Endothelial cell of umbilical vein (primary cell): ENCODE data around the gene C3orf85. TPM values are rescaled to one million over a fixed set of nuclear protein-coding genes. Genes with fewer than 3 reads are reported as not detected.

ENCODE experiments used
- BruUV-seq: library from RNA; stranded (reverse); fragments of 400-500 nt; replicated peaks from 2 replicates; lab custom pipeline; 2021; lab: Mats Ljungman, UMichigan
- CTCF ChIA-PET: fragments of 300-600, 350-600 bp; sonication (Branson Sonifier 250); formaldehyde crosslinking; loops from one replicate; lab custom pipeline; 2021; ENCODE audit warnings: antibody characterized with exemption, inconsistent platforms; lab: Charles Lee
- POLR2A ChIA-PET: fragments of 300-600, 350-600 bp; sonication (Branson Sonifier 250); formaldehyde crosslinking; loops from one replicate; lab custom pipeline; 2021; ENCODE audit warnings: antibody characterized with exemption, inconsistent platforms; lab: Charles Lee
- DNase-seq: peaks from one replicate; pipeline ENCODE4 v3.0.0-alpha.2; 2011; ENCODE audit warnings: low read depth, low spot score
- FAIRE-seq: peaks from 2 replicates; lab custom pipeline; 2011; peaks lifted over from hg19 to GRCh38; lab: Jason Lieb, UNC
- H2AFZ ChIP-seq: 2 replicates; pipeline ENCODE4 v1.6.0; 2012; ENCODE audit warnings: low read depth, low read length, control low read depth, inconsistent platforms
- H3K27ac ChIP-seq: 2 replicates; pipeline ENCODE4 v1.5.1; 2011; ENCODE audit warnings: low read depth, mild to moderate bottlenecking, control low read depth, low read length, moderate library complexity; ENCODE audit not compliant: insufficient read depth
- H3K27me3 ChIP-seq, 2 experiments: 2 replicates each; pipeline versions ENCODE4 v1.6.0 to v1.6.1; 2011; ENCODE audit warnings: low read length in 2 of 2, mixed read lengths in 1 of 2; ENCODE audit not compliant: control insufficient read depth in 2 of 2, insufficient read depth in 2 of 2
- H3K36me3 ChIP-seq, 2 experiments: 2 replicates in 1 of 2; 3 replicates in 1 of 2; pipeline ENCODE4 v1.5.1; 2011; ENCODE audit warnings: low read length in 2 of 2, mild to moderate bottlenecking in 1 of 2, moderate library complexity in 1 of 2; ENCODE audit not compliant: control insufficient read depth in 2 of 2, insufficient read depth in 2 of 2; ENCODE audit errors: extremely low read depth in 1 of 2
- H3K4me1 ChIP-seq: 3 replicates; pipeline ENCODE4 v1.5.1; 2011; ENCODE audit warnings: mild to moderate bottlenecking, low read length; ENCODE audit not compliant: control insufficient read depth, insufficient read depth; ENCODE audit errors: extremely low read depth
- H3K4me2 ChIP-seq: 2 replicates; pipeline ENCODE4 v1.6.1; 2011; ENCODE audit warnings: low read length, control low read depth, mixed read lengths; ENCODE audit not compliant: insufficient read depth
- H3K4me3 ChIP-seq, 3 experiments: fragments of 200-600 bp in 1 of 3; sonication (generic), shearing (Covaris generic) in 1 of 3; replicated peaks in 1 of 3; 2 replicates each; pipeline ENCODE4 v1.5.1; 2011 to 2016; ENCODE audit warnings: control low read depth in 3 of 3, low read length in 3 of 3, mild to moderate bottlenecking in 2 of 3, inconsistent platforms in 1 of 3, low read depth in 1 of 3, moderate library complexity in 1 of 3; ENCODE audit not compliant: insufficient read depth in 1 of 3
- H3K79me2 ChIP-seq: 2 replicates; pipeline ENCODE4 v1.6.0; 2012; ENCODE audit warnings: low read length, inconsistent platforms; ENCODE audit not compliant: control insufficient read depth, insufficient read depth
- H3K9ac ChIP-seq: replicated peaks from 2 replicates; pipeline ENCODE3; 2011; ENCODE audit warnings: low read length, control low read depth; ENCODE audit not compliant: insufficient read depth; ENCODE audit errors: extremely low read depth
- H3K9me1 ChIP-seq: replicated peaks from 3 replicates; pipeline ENCODE4 v1.6.0; 2011; ENCODE audit warnings: mild to moderate bottlenecking, low read length; ENCODE audit not compliant: control insufficient read depth, insufficient read depth; ENCODE audit errors: extremely low read depth
- H3K9me3 ChIP-seq: replicated peaks from 2 replicates; pipeline ENCODE4 v1.5.1; 2012; ENCODE audit warnings: low read length, inconsistent platforms; ENCODE audit not compliant: control insufficient read depth, insufficient read depth
- H4K20me1 ChIP-seq: replicated peaks from 2 replicates; pipeline ENCODE3; 2011; ENCODE audit warnings: mild to moderate bottlenecking, low read length; ENCODE audit not compliant: control insufficient read depth, insufficient read depth; ENCODE audit errors: extremely low read depth
- CTCF ChIP-seq, 2 donors: IDR thresholded peaks; 1 replicate in 1 of 2; 2 replicates in 1 of 2; pipeline ENCODE4 v1.5.1; 2011; ENCODE audit warnings: low read length in 2 of 2, mild to moderate bottlenecking in 2 of 2, moderate library complexity in 2 of 2, control low read depth in 1 of 2, inconsistent platforms in 1 of 2, low read depth in 1 of 2; ENCODE audit not compliant: insufficient read depth in 1 of 2; ENCODE audit errors: extremely low read depth in 1 of 2
- EZH2 ChIP-seq: IDR thresholded peaks from 2 replicates; pipeline ENCODE4 v1.6.1; 2012; ENCODE audit warnings: borderline replicate concordance, low read depth, mild to moderate bottlenecking, moderate library complexity, low read length, inconsistent platforms; ENCODE audit not compliant: severe bottlenecking
- FOS ChIP-seq: IDR thresholded peaks from 2 replicates; pipeline ENCODE4 v1.6.1; 2011; ENCODE audit warnings: mild to moderate bottlenecking, low read length, moderate library complexity, borderline replicate concordance; ENCODE audit not compliant: insufficient read depth
- GATA2 ChIP-seq: IDR thresholded peaks from 2 replicates; pipeline ENCODE4 v1.7.0; 2011; ENCODE audit warnings: low read depth, mild to moderate bottlenecking, moderate library complexity, mixed read lengths, low read length; ENCODE audit not compliant: insufficient read length, insufficient read depth
- JUN ChIP-seq: IDR thresholded peaks from 2 replicates; pipeline ENCODE4 v1.6.1; 2011; ENCODE audit warnings: borderline replicate concordance, low read depth; ENCODE audit not compliant: insufficient read length, insufficient read depth
- MAX ChIP-seq: IDR thresholded peaks from 2 replicates; pipeline ENCODE4 v1.6.1; 2011; ENCODE audit not compliant: insufficient read depth, insufficient read length
- MYC ChIP-seq: IDR thresholded peaks from one replicate; pipeline ENCODE4 v1.6.1; 2011; ENCODE audit warnings: mild to moderate bottlenecking, low read depth, low read length
- POLR2A ChIP-seq: IDR thresholded peaks from 2 replicates; pipeline ENCODE4 v1.6.1; 2012; ENCODE audit warnings: low read depth, mild to moderate bottlenecking, control low read depth, low read length
- POLR2AphosphoS5 ChIP-seq: IDR thresholded peaks from 2 replicates; pipeline ENCODE4 v1.6.1; 2012; ENCODE audit warnings: low read depth, mild to moderate bottlenecking, control low read depth, low read length, moderate library complexity; ENCODE audit not compliant: insufficient read depth
- dilution Hi-C: fragments of 300-500 bp; cut with MboI; formaldehyde crosslinking; loops from one replicate; pipeline ENCODE4 v1.15.0; 2019; ENCODE audit warnings: low sequenced_read_pairs; ENCODE audit not compliant: extremely low pct_ligation_motif_present
- intact Hi-C: fragments of 100-400 bp; cut with micrococcal nuclease; formaldehyde crosslinking; loops from one replicate; pipeline ENCODE4 v1.10.0; 2022
- polyA plus RNA-seq, 4 experiments: library from polyadenylated mRNA; depleted of rRNA in 3 of 4; stranded (reverse) in 3 of 4; unstranded in 1 of 4; fragments of >200 nt; gene quantifications; 2 replicates each; pipeline versions ENCODE4 v1.2.1 to v1.2.3, GENCODE V29; 2011 to 2012; ENCODE audit warnings: missing spikeins in 1 of 4
- total RNA-seq: library from RNA; stranded (reverse); gene quantifications from 2 replicates; pipeline ENCODE4 v1.2.3, GENCODE V29; 2021

C3orf85 gene
- total and polyA plus RNA-seq, 2 donors (not counting 3 experiments of a cell fraction or from before 2014, with no cell fraction given), result not detected

GRCh38 chr3:109131276-109131675, 5.2 kb upstream of the C3orf85 start:
- FAIRE-seq (no peak), DNase-seq (no peak)
- Histone ChIP-seq H3K9me1 (no peaks in the 10 kb centered on the region), H3K4me2 (no peak overlapping the region), H4K20me1 (no peaks in the 10 kb centered on the region), H3K27ac (no peak overlapping the region), H3K4me1 (no peaks in the 10 kb centered on the region), H3K27me3 (no peaks in the 10 kb centered on the region), H3K36me3 (no peaks in the 10 kb centered on the region), H3K4me3 (no peak overlapping the region), H3K9me3 (peaks cover 1% of the 10 kb centered on the region), H3K9ac (no peak overlapping the region), H3K79me2 (no peaks in the 10 kb centered on the region), H2AFZ (no peak overlapping the region)
- no peak for TF ChIP-seq CTCF (IDR thresholded peaks at IDR 0.05; ENCODE audit: extremely low read depth in 1 of 2, insufficient read depth in 1 of 2, low read depth in 1 of 2, low read length in 2 of 2)
- TF ChIP-seq EZH2, result no peak
- TF ChIP-seq JUN, result no peak
- no peak for TF ChIP-seq FOS
- TF ChIP-seq GATA2, result no peak
- TF ChIP-seq MYC, result no peak
- TF ChIP-seq POLR2AphosphoS5, result no peak
- no peak for TF ChIP-seq POLR2A
- TF ChIP-seq MAX, result no peak
- no TSS peak for BruUV-seq
- ChIA-PET POLR2A (no interaction called here), CTCF (no interaction called here)
- dilution Hi-C loops, result no loop called here
- intact Hi-C loops, result no loop called here
